NCI-H2029 (cell line): ENCODE data around the gene CTSS.
"Not testable (repeated sequence)": the region's sequence is repeated elsewhere in the genome, so short reads cannot be mapped to it uniquely, and the experiment has no call there.

Experiments
- DNase-seq: peaks from one replicate; lab custom pipeline; 2025; lab: John Stamatoyannopoulos, UW

Gene CTSS

DNA sequence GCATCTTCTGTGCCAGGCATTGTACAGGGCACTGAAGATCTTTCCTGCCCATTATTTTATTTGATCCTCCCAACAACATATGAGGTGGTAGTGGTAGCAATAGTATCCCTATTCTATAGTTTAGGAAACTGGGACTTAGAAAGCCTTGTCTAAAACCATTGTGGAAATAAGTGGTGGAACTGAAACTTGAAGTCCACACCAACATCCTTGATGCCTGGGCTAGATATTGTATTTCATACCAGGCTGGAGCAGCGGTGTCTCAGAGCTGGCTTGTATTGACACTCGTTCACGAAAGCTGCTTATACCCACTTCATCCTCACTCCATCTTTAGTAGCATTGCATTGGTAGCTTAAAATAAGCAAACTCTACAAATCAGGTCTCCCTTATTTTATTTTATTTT lies 9.7 kb upstream of the CTSS start:
- no peak for DNase-seq

DNA sequence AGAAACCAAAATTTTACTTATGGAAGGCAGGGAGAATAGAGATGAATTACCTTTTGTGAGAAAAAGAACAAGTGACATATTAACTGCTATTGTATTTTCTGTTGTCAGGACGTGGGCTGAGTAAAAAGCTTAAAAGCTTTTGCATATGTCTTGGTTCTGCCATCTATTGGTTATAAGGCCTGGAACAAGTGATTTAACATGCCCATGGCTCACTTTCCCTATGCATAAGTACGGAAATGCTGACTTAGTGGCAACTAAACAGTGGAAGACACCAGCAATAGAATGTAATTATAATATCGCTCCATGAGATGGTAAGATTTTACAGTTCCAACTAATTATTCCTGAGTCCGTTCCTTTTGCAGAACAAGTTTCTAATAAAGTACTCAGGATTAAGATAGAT lies 6.7 kb upstream of the CTSS start:
- no peak for DNase-seq

DNA sequence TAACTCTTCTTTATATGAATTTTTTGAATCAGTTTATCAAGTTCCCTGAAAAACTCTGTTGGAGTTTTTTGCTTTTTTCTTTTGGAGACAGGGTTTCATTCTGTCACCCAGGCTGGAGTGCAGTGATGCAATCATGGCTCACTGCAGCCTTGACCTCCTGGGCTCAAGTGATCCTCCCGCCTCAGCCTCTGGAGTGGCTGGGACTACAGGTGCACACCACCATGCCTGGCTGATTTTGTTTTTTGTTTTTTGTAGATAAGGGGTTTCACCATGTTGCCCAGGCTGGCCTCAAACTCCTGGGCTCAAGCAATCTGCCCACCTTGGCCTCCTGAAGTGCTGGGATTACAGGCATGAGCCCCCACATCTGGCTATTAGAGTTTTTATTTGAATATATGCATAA lies 2.1 kb upstream of the CTSS start:
- DNase-seq: not testable (repeated sequence)

- DNase-seq: not testable (repeated sequence)
These were observed 361 bp upstream of the CTSS start for GRCh38 chr1:150765977-150766301.

GRCh38 chr1:150764617-150765101 lies 919 bp downstream of the CTSS start:
- DNase-seq: no peak

DNA sequence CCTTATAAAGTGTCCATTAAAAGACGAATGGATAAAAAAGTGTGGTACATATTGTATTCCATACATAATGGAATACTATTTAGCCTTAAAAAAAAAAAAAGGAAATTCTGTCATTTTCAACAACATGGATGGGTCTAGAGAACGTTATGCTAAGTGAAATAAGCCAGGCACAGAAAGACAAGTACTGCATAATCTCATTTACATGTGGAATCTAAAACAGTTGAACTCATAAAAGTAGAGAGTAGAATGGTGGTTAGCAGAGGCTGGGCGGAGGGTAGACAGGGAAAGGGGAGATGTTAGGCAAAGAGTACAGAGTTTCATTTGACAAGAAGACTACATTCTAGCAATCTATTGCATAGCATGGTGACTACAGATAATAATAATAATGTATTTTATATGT lies 2.6 kb downstream of the CTSS start:
- DNase-seq: no peak

DNA sequence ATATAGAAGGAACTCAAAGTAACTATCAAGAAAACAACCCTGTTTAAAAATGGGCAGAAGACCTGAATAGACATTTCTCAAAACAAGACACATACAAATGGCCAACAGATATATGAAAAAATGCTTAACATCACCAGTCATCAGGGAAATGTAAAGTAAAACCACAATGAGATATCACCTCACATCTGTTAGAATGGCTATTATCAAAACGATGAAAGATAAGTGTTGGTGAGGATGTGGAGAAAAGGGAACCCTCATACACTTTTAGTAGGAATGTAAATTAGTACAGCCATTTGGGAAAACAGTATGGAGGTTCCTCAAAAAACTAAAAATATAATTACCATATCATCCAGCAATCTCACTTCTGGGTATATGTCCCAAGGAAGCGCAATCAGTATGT lies 3.0 kb downstream of the CTSS start:
- DNase-seq: no peak

DNA sequence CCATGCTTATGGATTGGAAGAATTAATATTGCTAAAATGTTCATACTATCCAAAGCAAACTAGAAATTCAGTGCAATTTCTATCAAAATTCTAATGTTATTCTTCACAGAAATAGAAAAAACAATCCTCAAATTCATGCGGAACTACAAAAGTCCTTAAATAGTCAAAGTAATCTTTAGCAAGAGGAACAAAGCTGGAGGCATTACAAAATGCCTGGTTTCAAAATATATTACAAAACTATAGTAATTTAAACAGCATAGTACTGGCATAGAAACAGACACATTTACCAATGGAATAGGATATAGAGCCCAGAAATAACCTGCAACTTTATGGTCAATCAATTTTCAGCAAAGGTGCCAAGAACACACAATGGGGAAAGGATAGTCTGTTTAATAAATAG lies 3.8 kb downstream of the CTSS start:
- no peak for DNase-seq

DNA sequence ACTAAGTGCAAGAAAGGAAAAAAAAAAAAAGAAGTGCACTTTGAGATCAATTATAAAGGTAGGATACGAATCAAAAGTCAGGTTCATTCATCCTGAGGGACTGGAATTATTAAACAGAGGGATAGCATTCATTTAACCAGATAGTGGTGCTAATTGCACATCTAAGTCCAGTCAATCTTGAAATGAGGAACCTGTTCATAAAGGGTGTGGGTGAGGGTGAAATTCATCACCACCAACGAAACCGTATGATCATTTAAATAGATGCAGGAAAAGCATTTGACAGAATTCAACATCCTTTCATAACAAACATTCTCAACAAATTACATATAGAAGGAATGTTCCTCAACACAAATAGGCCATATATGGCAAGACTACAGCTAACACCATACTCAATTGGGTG lies 5.6 kb downstream of the CTSS start:
- no peak for DNase-seq

DNA sequence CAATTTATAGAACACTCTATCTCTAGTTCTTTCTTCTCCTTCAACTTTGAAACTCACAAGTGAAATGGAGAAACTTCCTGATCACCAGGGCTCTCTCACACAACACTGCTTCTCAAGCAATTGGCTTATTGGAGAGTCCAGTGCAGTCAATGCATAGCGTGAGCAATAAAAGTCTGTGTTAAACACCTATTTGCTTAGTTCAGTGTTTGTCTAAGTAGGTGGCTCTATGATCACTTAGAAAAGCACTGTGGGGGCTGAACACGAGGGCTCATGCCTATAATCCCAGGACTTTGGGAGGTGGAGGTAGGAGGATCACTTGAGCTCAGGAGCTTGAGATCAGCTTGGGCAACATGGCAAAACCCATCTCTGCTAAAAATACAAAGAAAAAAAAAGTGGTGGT lies 12.2 kb downstream of the CTSS start:
- DNase-seq: no peak

DNA sequence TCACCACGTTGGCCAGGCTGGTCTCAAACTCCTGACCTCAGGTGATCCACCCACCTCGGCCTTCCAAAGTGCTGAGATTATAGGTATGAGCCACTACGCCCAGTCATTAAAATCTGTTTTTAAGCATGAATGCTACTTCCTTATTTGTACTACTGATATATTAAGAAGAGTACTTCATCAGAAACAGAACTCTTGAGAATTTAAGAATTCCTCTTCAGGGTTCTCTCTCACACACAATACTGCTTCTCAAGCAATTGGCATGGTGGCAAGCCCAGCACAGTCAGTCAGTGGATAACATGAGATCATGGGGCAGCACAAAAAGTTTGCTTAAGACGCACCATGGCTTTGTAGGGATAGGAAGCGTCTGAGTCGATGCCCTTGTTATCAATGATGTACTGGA lies 14.1 kb downstream of the CTSS start:
- DNase-seq: no peak

- no peak for DNase-seq
These were observed 15.8 kb downstream of the CTSS start for GRCh38 chr1:150749720-150750311.

- no peak for DNase-seq
These were observed 16.5 kb downstream of the CTSS start for GRCh38 chr1:150748878-150749719.

- DNase-seq: no peak
These were observed 35.4 kb downstream of the CTSS start for GRCh38 chr1:150730130-150730721.

DNA sequence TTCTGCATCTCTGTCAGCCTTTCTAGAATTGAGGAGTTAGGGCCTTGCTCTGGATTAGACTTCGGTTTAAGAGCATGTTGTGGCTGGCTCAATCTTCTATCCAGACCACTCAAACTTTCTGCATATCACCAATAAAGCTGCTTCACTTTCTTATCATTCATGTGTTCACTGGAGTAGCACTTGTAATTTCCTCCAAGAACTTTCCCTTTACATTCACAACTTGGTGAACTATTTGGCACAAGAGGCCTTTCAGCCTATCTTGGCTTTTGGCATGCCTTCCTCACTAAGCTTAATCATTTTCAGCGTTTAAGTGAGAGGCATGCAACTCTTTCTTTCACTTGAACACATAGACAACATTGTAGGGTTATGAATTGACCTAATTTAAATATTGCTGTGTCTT lies 41.2 kb downstream of the CTSS start:
- no peak for DNase-seq

DNA sequence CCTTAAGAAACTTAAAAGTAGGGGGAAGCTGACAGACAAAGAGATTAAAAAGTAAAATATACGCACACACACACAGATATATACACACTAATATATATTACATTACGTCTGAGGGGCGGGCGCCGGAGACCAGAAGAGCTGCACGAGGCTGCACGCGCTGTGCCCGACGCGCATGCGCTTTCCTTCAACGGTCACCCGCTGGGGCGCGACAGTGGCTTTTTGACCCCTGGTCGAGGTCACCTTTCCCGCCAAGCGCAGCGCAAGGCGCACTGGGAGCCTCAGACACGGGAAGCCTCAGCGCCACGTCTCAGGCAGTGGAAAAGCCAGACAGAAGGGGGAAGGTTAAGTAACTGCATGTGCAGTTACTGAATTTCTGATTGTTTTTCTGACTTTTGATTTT lies 44.9 kb downstream of the CTSS start, which contains the start of gene HORMAD1:
TSS of gene HORMAD1 (minus strand) at position 193 of the 400 bp plus-strand sequence. CDS start 1,390 bp downstream, outside the sequence.
- no peak for DNase-seq

DNA sequence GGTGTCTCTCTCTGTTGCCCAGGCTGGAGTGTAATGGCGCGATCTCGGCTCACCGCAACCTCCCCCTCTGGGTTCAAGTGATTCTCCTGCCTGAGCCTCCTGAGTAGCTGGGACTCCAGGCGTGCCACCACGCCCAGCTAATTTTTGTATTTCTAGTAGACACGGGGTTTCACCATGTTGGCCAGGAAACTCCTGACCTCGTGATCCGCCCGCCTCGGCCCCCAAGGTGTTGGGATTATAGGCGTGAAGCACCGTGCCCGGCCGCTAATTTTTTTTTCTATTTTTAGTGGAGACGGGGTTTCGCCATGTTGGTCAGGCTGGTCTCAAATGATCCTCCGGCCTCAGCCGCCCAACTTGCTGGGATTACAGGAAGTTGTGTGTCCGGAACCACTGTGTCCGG lies 45.5 kb downstream of the CTSS start:
- no peak for DNase-seq

GRCh38 chr1:150718225-150718891 lies 47.2 kb downstream of the CTSS start:
- no peak for DNase-seq

DNA sequence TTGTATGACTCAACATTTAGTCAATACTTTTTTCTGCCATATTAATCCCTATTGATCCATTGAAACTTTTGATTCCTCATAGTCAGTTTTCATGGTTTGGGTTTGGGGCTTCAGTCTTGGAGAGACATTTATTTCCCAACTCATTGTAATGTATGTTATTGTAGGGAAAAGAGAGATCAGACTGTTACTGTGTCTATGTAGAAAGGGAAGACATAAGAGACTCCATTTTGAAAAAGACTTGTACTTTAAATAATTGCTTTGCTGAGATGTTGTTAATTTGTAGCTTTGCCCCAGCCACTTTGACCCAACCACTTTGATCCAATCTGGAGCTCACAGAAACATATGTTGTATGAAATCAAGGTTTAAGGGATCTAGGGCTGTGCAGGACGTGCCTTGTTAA lies 56.5 kb downstream of the CTSS start:
- DNase-seq: not testable (repeated sequence)

DNA sequence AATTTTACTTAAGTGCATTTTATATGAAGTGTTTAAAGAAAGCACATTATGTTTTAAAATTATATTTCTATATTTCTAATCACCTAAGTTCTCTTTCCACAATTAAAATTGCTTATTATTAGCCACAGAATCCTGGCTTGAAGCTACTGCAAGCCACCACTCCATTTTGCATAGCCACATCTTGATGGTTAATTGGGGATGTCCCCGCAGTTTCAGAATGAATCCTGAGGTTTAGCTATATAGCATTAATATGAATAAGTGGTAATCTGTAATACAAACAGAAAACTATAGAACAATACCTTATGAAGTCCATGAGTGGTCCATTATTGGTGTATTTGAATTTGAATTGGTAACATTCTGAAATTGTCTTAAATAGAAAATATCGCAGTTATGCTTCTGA lies 57.0 kb downstream of the CTSS start:
- DNase-seq: no peak

DNA sequence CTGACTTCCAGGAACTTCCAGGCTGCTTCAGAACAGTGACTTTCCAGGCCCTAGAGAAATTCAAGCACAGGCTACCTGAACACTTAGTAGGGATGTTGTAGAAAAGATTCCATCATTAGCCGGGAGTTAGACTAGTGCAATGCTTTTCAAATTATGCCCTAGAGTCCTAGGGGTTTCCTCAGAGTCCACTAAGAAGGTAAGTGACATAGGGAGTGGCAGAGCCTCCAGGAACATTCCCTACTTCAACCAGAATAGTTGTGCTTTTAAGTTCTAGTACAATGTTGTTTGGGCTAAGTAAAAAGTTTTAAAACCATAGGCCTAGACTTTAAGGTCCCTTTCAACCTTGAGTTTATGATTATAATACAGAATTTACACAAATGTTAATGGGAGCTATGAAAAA lies 59.5 kb downstream of the CTSS start:
- DNase-seq: no peak

DNA sequence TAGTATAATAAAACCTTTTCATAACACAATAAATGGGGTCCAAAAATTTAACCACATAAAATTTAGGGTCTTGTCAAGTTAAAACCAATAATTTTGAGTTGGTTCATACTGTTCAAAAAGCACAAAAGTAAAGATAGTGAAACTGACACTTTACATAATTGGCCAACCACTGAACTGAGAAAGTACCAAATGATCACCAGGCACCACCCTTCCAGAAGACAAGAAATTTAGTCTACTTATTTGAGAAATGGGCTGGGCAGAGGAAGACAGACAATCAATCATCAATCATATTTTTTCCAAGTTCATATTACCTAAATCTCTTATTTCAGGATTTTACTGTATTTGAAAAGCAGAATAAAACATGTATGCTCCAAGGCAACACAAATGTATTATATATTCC lies 62.2 kb downstream of the CTSS start:
- DNase-seq: no peak
